A673 (cell line): ENCODE results near the gene PLPPR3. TPM values are rescaled to one million over a fixed set of nuclear protein-coding genes. Genes with fewer than 3 reads are reported as not detected.

Experiments used
- BruUV-seq: library from RNA; stranded (reverse); fragments of 400-500 nt; replicated peaks from 2 replicates; lab custom pipeline; 2021; lab: Mats Ljungman, UMichigan
- CTCF ChIA-PET: fragments of 300-600 bp; sonication (Branson Sonifier 250); formaldehyde crosslinking; loops from one replicate; lab custom pipeline; 2022; ENCODE audit warnings: antibody characterized with exemption; lab: Charles Lee
- POLR2A ChIA-PET: fragments of 300-600 bp; sonication (Branson Sonifier 250); formaldehyde crosslinking; loops from one replicate; lab custom pipeline; 2022; ENCODE audit warnings: antibody characterized with exemption; ENCODE audit not compliant: low non-redundant PET; lab: Charles Lee
- DNase-seq: peaks from one replicate; pipeline ENCODE4 v3.0.0-alpha.2; 2015; ENCODE audit warnings: low spot score
- H3K27ac ChIP-seq: fragments of 200-600 bp; sonication (generic); 2 replicates; pipeline ENCODE4 v1.5.1; 2016; ENCODE audit warnings: mixed run types, low read depth, mild to moderate bottlenecking, mixed read lengths, antibody characterized with exemption, low read length; ENCODE audit not compliant: poor library complexity, severe bottlenecking
- H3K27me3 ChIP-seq: fragments of 200-600 bp; sonication (generic); replicated peaks from 2 replicates; pipeline ENCODE4 v1.6.1; 2017; ENCODE audit warnings: mixed run types, low read depth, mild to moderate bottlenecking, mixed read lengths, antibody characterized with exemption, low read length; ENCODE audit not compliant: insufficient read depth, poor library complexity
- H3K36me3 ChIP-seq: fragments of 200-600 bp; sonication (generic); 2 replicates; pipeline ENCODE4 v1.6.1; 2016; ENCODE audit warnings: mixed run types, mild to moderate bottlenecking, mixed read lengths, antibody characterized with exemption, low read length; ENCODE audit not compliant: insufficient read depth, poor library complexity, severe bottlenecking
- H3K4me1 ChIP-seq: fragments of 200-600 bp; sonication (generic); 2 replicates; pipeline ENCODE4 v1.6.1; 2017; ENCODE audit warnings: mixed run types, mild to moderate bottlenecking, mixed read lengths, antibody characterized with exemption, low read length; ENCODE audit not compliant: insufficient read depth, poor library complexity, severe bottlenecking
- H3K4me3 ChIP-seq: fragments of 200-600 bp; sonication (generic); 2 replicates; pipeline ENCODE4 v1.5.1; 2016; ENCODE audit warnings: low read depth, mixed run types, mild to moderate bottlenecking, mixed read lengths, low read length; ENCODE audit not compliant: poor library complexity, severe bottlenecking
- H3K9me3 ChIP-seq: fragments of 200-600 bp; sonication (generic); 2 replicates; pipeline ENCODE4 v1.6.1; 2016; ENCODE audit warnings: mixed run types, low read depth, mild to moderate bottlenecking, mixed read lengths, antibody characterized with exemption, low read length; ENCODE audit not compliant: poor library complexity, severe bottlenecking
- EZH2 ChIP-seq: fragments of 200-600 bp; sonication (generic); IDR thresholded peaks from 2 replicates; pipeline ENCODE4 v1.6.1; 2017; ENCODE audit warnings: borderline replicate concordance, low read depth, mild to moderate bottlenecking, mixed read lengths, antibody characterized with exemption, low read length; ENCODE audit not compliant: poor library complexity, severe bottlenecking
- intact Hi-C: fragments of 100-400 bp; cut with micrococcal nuclease; formaldehyde crosslinking; loops from one replicate; pipeline ENCODE4 v1.10.0; 2022; ENCODE audit not compliant: unreplicated experiment
- total RNA-seq: library from RNA; stranded (reverse); gene quantifications from 2 replicates; pipeline ENCODE4 v1.2.3, GENCODE V29; 2021
- TF ChIP-seq, protein P1 (sequence below): fragments of 300-800, 200-600 bp; sonication (generic); conservative IDR thresholded peaks from 2 replicates; pipeline ENCODE4 v1.5.1; 2017; ENCODE audit warnings: low read depth, mild to moderate bottlenecking, antibody characterized with exemption, low read length, moderate library complexity, mixed read lengths

Gene PLPPR3
- total RNA-seq, 1 experiment from 2014 or later, result 13.3 TPM

DNA sequence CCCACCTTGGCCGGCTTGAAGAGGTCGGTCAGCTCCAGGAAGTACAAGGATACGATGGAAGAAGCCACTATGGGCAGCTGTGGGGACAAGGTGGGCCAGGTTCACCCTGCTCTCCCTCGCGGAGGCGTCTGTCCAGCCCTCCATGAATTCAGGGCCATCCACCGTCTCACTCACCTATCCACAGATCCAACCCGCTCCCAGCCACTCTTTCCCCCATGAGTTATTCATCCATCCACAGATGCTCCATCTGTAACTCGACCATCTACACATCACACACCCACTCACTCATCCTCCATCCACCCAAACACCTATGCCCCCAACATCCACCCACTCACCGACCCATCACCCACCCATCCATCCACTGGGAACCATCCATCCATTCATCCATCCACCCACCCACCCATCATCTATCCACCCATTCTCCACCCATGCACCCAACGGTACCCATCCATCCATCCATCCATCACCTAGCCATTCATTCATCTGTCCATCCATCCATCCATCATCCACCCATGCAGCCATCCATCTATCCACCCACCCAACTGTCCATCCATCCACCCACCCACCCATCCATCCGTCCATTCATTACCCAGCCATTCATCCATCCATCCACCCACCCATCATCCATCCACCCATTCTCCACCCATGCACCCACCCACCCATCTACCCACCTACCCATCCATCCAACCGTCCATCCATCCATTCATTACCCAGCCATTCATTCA is 5.8 kb downstream of the PLPPR3 start:
- CTCF ChIA-PET, result no interaction called here

DNA sequence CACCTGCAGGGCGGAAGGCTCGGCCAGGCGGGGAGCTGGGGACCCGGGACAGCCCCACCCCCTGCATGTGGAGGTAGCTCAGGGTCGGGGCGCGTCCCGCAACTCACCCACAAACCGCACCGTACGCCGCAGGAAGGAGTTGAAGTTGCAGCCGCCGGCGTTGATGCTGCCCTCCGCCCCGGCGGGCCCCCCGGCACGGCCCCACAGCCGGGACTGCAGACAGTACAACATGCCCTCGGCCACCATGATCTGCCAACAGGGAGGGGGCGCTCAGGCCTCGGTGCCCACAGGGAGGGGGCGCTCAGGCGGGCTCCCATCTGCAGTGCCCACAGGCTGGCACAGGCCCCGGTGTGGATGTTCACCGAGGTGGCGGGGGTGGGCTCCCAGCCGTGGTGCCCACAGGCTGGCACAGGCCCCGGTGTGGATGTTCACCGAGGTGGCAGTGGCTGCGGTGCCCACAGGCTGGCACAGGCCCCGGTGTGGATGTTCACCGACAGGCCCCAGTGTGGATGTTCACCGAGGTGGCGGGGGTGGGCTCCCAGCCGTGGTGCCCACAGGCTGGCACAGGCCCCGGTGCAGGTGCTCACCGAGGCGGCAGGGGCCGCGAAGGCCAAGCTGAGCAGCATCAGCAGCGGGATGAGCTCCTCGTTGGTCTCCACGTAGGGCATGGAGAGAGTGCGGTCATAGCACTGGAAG is 6.5 kb downstream of the PLPPR3 start:
- Histone ChIP-seq H3K4me3 (no peak overlapping the region), H3K4me1 (peaks cover 17% of the 10 kb centered on the region), H3K9me3 (no peaks in the 10 kb centered on the region), H3K36me3 (peaks cover 33% of the 10 kb centered on the region), H3K27me3 (no peaks in the 10 kb centered on the region), H3K27ac (no peak overlapping the region)
- DNase-seq, result no peak
- BruUV-seq, result no TSS peak
- POLR2A ChIA-PET, result no interaction called here
- CTCF ChIA-PET, result no interaction called here
- intact Hi-C loops, result no loop called here
- TF ChIP-seq, protein P1, sequence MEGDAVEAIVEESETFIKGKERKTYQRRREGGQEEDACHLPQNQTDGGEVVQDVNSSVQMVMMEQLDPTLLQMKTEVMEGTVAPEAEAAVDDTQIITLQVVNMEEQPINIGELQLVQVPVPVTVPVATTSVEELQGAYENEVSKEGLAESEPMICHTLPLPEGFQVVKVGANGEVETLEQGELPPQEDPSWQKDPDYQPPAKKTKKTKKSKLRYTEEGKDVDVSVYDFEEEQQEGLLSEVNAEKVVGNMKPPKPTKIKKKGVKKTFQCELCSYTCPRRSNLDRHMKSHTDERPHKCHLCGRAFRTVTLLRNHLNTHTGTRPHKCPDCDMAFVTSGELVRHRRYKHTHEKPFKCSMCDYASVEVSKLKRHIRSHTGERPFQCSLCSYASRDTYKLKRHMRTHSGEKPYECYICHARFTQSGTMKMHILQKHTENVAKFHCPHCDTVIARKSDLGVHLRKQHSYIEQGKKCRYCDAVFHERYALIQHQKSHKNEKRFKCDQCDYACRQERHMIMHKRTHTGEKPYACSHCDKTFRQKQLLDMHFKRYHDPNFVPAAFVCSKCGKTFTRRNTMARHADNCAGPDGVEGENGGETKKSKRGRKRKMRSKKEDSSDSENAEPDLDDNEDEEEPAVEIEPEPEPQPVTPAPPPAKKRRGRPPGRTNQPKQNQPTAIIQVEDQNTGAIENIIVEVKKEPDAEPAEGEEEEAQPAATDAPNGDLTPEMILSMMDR, result no peak
- no peak for TF ChIP-seq EZH2

More for the DNA sequence above, 5.8 kb downstream of the PLPPR3 start:
- POLR2A ChIA-PET, result no interaction called here
- Histone ChIP-seq H3K27ac (no peak overlapping the region), H3K4me3 (no peak overlapping the region), H3K9me3 (no peaks in the 10 kb centered on the region), H3K36me3 (peaks cover 26% of the 10 kb centered on the region), H3K27me3 (no peaks in the 10 kb centered on the region), H3K4me1 (peaks cover 9% of the 10 kb centered on the region)
- intact Hi-C loops, result no loop called here
- BruUV-seq, result no TSS peak
- TF ChIP-seq, protein P1, result no peak
- TF ChIP-seq EZH2, result no peak
- DNase-seq, result no peak

DNA sequence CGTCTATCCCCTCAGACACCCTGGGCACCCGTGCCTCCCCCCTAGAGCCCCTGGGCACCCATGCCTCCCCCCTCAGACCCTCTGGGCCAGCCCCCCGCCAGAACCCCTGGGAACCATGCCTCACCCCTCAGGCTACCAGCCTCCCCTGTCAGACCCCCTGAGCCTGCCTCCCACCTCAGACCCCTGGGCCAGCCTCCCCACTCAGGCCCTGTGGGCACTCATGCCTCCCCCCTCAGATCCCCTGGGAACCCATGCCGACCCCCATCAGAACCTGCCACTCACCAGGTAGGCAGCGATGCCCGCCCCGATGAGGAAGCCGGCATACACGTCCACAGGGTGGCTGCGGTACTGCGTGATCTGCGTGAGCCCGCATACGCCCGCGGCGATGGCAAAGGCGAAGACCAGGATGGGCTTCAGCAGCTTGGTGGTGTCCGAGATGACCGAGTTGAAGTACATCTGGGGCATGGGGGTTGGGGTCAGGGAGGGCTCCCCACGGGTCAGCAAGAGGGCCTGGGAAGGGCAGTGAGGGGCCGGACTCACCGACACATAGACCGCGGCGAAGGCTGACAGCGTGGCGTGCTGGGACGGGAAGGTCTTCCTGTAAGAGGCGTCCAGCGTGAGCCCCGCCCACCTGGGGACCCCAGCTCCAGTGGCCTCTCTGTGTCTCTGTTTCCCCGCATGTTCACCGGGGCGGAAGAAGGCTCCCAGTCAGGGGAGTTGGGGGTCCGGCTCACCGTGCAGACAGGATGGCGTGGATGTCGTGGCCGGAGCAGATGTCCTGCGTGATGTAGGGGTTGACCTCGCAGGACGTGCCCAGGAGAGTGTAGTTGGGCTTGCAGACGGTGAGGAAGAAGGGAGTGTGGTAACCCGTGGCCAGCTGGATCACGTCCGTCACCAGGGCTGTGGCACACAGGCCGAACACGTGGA is 7.3 kb downstream of the PLPPR3 start:
- POLR2A ChIA-PET, result no interaction called here
- CTCF ChIA-PET, result no interaction called here

More for the DNA sequence above, 7.3 kb downstream of the PLPPR3 start:
- Histone ChIP-seq H3K4me1 (peaks cover 17% of the 10 kb centered on the region), H3K27ac (no peak overlapping the region), H3K9me3 (no peaks in the 10 kb centered on the region), H3K4me3 (no peak overlapping the region), H3K27me3 (no peaks in the 10 kb centered on the region), H3K36me3 (peaks cover 41% of the 10 kb centered on the region)
- intact Hi-C loops, result no loop called here
- BruUV-seq, result no TSS peak
- no peak for DNase-seq
- TF ChIP-seq, protein P1, result no peak
- TF ChIP-seq EZH2, result no peak
